HG02623 (cell line): ENCODE measurements around the gene KDM4B.

Source experiments
- ATAC-seq: cut with Tn5 transposase; IDR thresholded peaks from one replicate; pipeline ENCODE4 v1.9.1; 2021; ENCODE audit warnings: moderate library complexity; ENCODE audit not compliant: unreplicated experiment

KDM4B gene

GRCh38 chr19:5048091-5048726 lies 79.3 kb downstream of the KDM4B start:
- ATAC-seq: no peak

- no peak for ATAC-seq
Measured at GRCh38 chr19:5048727-5049553, 80.0 kb downstream of the KDM4B start.

- ATAC-seq: no peak
Measured at GRCh38 chr19:5049561-5049960, 80.6 kb downstream of the KDM4B start.

- no peak for ATAC-seq
Measured at GRCh38 chr19:5050067-5050656, 81.2 kb downstream of the KDM4B start.

GRCh38 chr19:5050905-5051304 lies 82.0 kb downstream of the KDM4B start:
- no peak for ATAC-seq

DNA sequence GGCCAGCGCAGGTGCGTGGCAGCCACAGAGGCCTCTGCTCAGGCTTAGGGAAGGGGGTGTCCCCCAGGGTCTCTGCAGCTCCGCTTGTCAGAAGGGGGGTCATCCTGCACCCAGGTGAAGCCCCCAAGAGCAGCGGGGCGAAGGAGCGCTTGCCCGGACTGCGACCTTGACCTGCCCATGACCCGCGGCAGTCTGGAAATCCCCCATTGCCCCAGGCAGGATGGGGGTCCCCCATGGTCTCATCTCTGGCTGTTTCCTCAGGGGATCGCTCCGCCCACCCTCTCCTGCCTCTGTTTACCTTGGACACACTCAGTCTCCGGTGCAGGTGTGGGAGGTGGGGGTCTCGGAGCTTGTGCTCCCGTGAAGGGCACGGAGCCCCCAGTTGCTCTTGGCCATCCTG lies 82.7 kb downstream of the KDM4B start:
- ATAC-seq: no peak

GRCh38 chr19:5052515-5052914 lies 83.6 kb downstream of the KDM4B start:
- ATAC-seq: no peak

DNA sequence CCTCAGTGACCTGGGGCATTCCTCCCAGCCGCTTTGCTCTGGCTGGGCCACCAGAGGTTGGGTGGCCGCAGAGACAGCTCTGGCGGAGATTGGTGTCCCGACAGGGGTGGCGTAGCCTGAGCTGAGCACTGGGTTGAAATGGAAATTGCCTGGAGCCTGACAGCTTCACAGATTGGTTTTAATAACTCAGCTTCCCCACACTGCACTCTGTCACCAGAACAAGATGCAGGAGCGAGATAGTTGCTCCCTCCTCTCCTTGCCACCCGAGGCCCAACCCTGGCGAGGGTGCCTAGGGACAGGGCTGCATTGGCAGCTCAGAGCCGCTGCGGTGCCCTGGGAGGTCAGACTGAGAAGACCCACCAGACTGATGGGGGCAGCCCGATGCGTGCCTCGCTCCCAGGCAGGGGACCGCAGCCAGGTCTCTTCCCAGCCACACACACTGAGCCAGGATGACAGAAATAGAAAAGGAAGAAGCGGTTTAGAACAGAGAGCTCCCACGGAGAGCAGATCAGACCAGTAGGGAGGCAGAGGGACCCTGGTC lies 84.1 kb downstream of the KDM4B start:
- ATAC-seq: no peak

- ATAC-seq: no peak
Measured at GRCh38 chr19:5053661-5054060, 84.7 kb downstream of the KDM4B start.

- no peak for ATAC-seq
Measured at GRCh38 chr19:5054551-5055456, 85.9 kb downstream of the KDM4B start.

GRCh38 chr19:5055457-5055776 lies 86.5 kb downstream of the KDM4B start:
- no peak for ATAC-seq

DNA sequence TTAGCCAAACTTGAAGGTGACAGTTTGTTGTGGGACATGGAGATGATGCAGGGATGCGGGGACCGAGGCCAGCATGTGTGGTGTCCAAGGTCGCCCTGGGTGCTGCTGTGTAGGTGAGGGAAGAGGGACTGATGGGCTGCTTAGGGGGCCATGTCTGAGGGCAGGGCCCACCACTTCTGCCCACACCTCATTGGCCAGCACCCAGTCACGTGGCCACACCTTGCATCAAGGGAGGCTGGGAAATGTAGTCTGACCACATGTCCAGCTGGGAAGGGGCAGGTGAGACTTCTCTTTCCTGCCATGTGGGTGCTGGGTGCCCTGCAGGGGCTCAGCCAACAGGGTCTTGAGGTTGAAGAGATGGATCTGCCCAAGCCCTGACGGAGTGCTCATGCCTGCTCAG lies 88.9 kb downstream of the KDM4B start:
- no peak for ATAC-seq

DNA sequence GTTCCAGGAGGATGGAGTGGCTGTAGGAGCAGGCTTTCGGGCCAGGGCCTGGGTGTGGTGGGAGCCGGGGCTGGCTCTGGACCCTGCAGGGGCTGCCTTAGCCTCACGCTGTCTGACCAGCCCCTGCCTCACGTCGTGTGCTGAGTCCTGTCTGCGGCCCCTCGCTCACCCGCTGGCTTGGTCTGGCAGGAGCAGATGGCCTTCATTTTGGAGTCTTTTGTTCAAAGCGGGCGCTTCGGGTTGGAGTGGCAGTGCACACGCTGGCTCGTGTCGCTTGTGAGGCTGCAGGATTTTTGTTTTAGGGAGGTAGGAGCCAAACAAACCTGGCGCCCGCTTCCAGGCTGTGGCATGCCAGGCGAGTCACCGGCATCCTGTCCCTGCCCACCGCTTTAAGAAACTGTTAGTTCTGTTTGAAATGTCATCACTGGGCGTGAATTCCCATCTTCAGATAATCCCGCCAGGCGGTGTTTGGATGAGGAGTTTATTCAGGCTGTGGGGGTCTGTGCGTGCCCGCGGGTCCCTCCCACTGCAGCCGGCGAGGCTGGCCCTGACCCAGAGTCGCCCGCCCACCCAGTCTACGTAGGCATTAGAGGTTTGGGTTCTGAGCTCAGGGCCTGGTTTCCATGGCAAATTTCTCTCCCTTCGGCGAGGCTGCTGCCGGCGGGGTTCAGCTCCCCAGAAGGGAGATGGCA lies 89.8 kb downstream of the KDM4B start:
- no peak for ATAC-seq

- ATAC-seq: no peak
Measured at GRCh38 chr19:5059213-5059574, 90.3 kb downstream of the KDM4B start.

DNA sequence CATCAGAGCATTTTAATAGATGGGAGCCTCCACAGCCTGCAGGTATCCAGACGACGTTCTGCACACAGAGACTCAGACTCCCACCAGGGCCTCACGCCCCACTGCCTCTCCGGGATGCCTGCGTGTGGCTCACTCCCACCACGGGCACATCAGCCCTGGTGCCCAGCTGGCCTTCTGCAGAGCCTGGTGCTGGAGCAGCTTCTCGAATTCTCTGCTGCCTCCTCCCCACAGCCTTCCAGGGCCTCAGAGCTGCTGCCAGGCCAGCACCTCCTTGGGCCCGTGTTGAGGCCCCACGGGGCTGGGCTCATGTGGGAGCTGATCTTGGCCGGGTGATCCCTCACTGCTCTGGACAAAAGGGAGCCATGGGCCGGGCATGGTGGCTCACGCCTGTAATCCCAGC lies 90.9 kb downstream of the KDM4B start:
- no peak for ATAC-seq

DNA sequence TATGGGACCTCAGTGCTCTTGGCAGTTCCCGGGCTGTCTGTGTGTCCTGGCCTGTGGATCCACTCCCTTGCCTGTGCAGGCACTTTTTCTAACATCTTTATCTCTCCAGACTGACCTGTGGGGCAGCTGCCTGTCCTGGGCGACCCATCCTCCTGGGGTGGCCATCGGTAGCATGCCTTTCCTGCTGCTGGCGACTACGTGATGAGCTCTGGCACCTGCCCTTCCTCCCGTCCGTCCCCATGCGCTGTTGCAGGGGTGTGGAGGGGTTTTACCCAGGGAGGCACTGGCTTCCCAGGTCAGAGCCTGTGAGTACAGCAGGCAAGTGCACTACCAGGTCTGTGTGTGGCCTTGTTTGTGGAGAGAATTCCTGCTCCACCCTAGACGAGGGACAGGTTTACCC lies 93.3 kb downstream of the KDM4B start:
- ATAC-seq: no peak

GRCh38 chr19:5062799-5063198 lies 93.9 kb downstream of the KDM4B start:
- no peak for ATAC-seq

- no peak for ATAC-seq
Measured at GRCh38 chr19:5063873-5064645, 95.1 kb downstream of the KDM4B start.

DNA sequence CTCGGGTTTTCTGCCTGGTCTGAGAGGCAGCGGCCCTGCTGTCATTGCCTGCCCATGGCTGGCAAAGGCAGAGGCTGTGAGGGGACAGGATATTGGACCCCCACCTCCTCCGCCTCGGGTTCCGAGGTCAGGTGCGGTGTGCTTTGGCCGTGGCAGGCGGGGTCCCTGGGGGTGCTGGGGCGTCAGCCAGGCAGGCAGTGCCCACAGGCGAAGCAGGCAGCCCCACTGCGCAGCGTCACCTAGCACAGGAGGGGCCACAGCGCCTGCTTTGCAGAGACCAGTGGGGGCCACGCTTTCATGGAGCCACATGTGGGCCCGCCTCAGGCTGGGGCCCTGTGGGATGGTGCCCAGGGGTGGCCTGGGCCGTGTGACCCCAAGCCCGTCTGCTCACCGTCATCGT lies 96.0 kb downstream of the KDM4B start:
- no peak for ATAC-seq

DNA sequence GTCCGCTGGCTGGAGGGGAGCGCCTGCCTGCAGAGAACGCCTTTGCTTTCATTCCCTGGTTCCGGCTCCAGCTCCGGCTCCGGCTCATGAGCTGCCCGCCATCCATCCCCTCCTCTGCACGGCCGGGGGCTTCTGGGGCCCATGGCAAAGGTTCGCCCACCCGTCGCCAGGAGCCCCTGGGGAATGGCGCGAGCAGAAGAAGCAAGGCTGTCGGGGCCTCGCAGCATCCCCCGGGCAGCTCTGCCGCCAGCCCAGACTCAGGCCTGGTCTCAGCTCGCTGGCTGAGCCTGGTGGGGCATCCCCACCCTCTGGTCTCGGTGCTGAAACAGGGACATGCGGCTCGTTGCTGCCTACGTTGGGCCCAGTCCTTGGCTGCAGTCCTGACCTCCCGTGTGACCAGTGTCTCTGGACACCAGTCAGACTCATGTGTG lies 96.8 kb downstream of the KDM4B start:
- no peak for ATAC-seq
